ENCODE measurements around the gene TXNRD1.

Gene TXNRD1

GRCh38 chr12:104350211-104351056 lies 134.9 kb downstream of the TXNRD1 start:
- peaks cover 79% of the 10 kb centered on the region for H3K36me3 ChIP-seq (ENCODE audit: low read depth)
- no peak for DNase-seq (ENCODE audit: low spot score)
- H3K4me1 ChIP-seq (ENCODE audit: insufficient read depth, poor library complexity, severe bottlenecking): no peaks in the 10 kb centered on the region
- TF ChIP-seq CTCF (IDR thresholded peaks at IDR 0.05; ENCODE audit: poor library complexity, severe bottlenecking): no peak
- no peaks in the 10 kb centered on the region for H3K9me3 ChIP-seq (ENCODE audit: severe bottlenecking)
- no peak overlapping the region for H3K27ac ChIP-seq (ENCODE audit: poor library complexity, severe bottlenecking)
- no peak overlapping the region for H3K4me3 ChIP-seq (ENCODE audit: severe bottlenecking)
- no peaks in the 10 kb centered on the region for H3K27me3 ChIP-seq (ENCODE audit: insufficient read depth, poor library complexity, severe bottlenecking)
- ATAC-seq (ENCODE audit: low read depth): no peak

DNA sequence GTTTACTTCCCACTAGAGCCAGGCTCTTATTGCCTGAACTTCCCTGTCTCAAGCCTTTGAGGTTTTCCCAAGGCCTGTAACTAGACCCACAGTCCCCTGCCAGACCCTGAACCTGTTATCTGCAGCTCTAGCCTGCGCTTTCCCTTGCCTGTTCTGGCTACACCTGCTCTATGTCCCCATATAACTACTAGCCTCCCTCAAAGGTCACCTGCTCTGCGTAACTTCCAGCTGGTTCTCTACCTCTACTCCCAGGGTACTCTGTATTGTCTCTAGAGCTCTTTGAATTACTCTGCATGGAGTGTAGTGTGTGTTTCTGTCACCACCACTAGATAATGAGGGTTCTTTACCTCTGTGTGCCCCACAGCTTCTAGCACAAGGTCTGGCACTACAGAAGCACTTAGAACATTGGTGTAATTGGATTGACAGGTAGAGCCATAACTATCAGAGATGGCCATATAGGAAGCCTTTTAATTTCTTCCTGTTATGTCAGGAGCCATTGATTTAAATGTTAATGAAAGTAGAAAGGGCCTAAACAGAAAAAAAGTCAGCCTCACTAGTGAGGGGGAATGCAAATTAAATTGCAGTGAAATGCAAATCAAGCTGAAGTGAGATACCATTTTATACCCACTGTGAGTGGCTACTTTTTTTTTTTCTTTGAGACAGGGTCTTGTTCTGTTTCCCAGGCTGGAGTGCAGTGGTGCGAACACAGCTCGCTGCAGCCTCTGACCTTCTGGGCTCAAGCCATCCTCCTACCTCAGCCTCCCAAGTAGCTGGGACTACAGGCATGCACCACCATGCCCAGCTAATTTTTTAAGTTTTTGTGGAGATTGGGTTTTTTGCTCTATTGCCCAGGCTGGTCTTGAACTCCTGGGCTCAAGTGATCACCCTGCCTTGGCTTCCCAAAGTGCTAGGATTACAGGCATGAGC lies 135.7 kb downstream of the TXNRD1 start:
- no peak for ATAC-seq (ENCODE audit: low read depth)
- Histone ChIP-seq H3K9me3 (ENCODE audit: severe bottlenecking) (no peaks in the 10 kb centered on the region), H3K27ac (ENCODE audit: poor library complexity, severe bottlenecking) (no peak overlapping the region), H3K4me1 (ENCODE audit: insufficient read depth, poor library complexity, severe bottlenecking) (no peaks in the 10 kb centered on the region), H3K4me3 (ENCODE audit: severe bottlenecking) (no peak overlapping the region), H3K27me3 (ENCODE audit: insufficient read depth, poor library complexity, severe bottlenecking) (no peaks in the 10 kb centered on the region), H3K36me3 (ENCODE audit: low read depth) (peaks cover 70% of the 10 kb centered on the region)
- no peak for TF ChIP-seq CTCF (IDR thresholded peaks at IDR 0.05; ENCODE audit: poor library complexity, severe bottlenecking)
- DNase-seq (ENCODE audit: low spot score): no peak

- no peak overlapping the region for H3K4me3 ChIP-seq (ENCODE audit: severe bottlenecking)
- H3K4me1 ChIP-seq (ENCODE audit: insufficient read depth, poor library complexity, severe bottlenecking): no peaks in the 10 kb centered on the region
- ATAC-seq (ENCODE audit: low read depth): no peak
- no peaks in the 10 kb centered on the region for H3K27me3 ChIP-seq (ENCODE audit: insufficient read depth, poor library complexity, severe bottlenecking)
- no peak for TF ChIP-seq CTCF (IDR thresholded peaks at IDR 0.05; ENCODE audit: poor library complexity, severe bottlenecking)
- no peak overlapping the region for H3K27ac ChIP-seq (ENCODE audit: poor library complexity, severe bottlenecking)
- no peaks in the 10 kb centered on the region for H3K9me3 ChIP-seq (ENCODE audit: severe bottlenecking)
- no peak for DNase-seq (ENCODE audit: low spot score)
- peaks cover 61% of the 10 kb centered on the region for H3K36me3 ChIP-seq (ENCODE audit: low read depth)
Observed at GRCh38 chr12:104352106-104352713, 136.6 kb downstream of the TXNRD1 start.

DNA sequence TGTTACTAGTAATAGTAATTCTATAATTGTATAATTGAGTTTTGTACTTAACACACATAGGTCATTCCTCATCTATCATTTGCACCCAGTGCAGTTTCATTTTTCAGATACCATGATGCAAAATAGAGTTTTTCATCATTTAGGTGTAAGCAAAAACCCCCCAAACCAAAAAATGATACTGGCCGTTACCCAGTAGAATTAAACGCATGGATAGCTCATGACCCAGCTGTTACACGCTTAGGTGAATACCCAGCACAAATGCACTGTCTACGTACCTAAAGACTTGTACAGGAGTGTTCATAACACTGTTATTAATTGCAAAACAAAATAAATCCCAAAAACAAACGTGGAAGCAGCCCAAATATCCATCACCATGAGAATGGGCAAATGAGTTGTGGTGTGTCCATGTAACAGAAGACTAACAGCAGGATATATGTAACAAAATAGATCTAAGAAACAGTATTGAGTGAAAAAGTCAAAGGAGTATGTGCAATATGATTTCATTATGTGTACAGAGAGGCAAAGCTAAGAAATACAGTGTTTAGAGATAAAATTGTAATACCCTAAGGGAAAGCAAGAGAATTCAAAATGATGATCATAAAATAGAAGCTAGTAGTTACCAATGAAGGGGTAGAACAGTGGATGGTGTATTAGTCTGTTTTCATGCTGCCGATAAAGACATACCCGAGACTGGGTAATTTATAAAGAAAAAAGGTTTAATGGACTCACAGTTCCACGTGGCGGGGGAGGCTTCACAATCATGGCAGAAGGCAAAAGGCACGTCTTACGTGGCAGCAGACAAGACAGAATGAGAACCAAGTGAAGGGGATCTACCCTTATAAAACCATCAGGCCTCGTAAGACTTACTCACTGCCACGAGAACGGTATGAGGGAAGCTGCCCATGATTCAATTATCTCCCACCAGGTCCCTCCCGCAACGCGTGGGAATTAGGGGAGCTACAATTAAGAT lies 137.7 kb downstream of the TXNRD1 start:
- Histone ChIP-seq H3K9me3 (ENCODE audit: severe bottlenecking) (no peaks in the 10 kb centered on the region), H3K27me3 (ENCODE audit: insufficient read depth, poor library complexity, severe bottlenecking) (no peaks in the 10 kb centered on the region), H3K4me1 (ENCODE audit: insufficient read depth, poor library complexity, severe bottlenecking) (no peaks in the 10 kb centered on the region), H3K27ac (ENCODE audit: poor library complexity, severe bottlenecking) (no peak overlapping the region), H3K4me3 (ENCODE audit: severe bottlenecking) (no peak overlapping the region), H3K36me3 (ENCODE audit: low read depth) (peaks cover 50% of the 10 kb centered on the region)
- ATAC-seq (ENCODE audit: low read depth) (no peak), DNase-seq (ENCODE audit: low spot score) (no peak)
- TF ChIP-seq CTCF (IDR thresholded peaks at IDR 0.05; ENCODE audit: poor library complexity, severe bottlenecking): no peak
